Measurements from ENCODE around the gene AGAP2.
A peak's percentile ranks its signal among the peaks of the same experiment; 100 is the strongest.

Gene AGAP2

GRCh38 chr12:57769594-57769993, 31.1 kb upstream of the AGAP2 start:
- no peak for FAIRE-seq
- no peak for DNase-seq (ENCODE audit: extremely low spot score, insufficient read length, low read depth)

DNA sequence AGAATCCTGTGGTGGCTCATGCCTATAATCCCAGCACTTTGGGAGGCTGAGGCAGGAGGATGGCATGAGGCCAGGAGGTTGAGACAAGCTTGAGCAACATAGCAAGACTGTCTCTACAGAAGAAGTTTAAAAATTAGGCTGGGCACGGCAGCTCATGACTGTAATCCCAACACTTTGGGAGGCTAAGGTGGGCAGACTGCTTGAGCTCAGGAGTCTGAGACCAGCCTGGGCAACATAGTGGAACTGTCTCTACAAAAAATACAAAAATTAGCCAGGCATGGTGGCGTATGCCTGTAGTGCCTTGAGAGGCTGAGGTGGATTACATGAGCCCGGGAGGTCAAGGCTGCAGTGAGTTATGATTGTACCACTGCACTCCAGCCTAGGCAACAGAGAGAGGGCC, 29.3 kb upstream of the AGAP2 start:
- no peak for FAIRE-seq
- no peak for DNase-seq (ENCODE audit: extremely low spot score, insufficient read length, low read depth)

DNA sequence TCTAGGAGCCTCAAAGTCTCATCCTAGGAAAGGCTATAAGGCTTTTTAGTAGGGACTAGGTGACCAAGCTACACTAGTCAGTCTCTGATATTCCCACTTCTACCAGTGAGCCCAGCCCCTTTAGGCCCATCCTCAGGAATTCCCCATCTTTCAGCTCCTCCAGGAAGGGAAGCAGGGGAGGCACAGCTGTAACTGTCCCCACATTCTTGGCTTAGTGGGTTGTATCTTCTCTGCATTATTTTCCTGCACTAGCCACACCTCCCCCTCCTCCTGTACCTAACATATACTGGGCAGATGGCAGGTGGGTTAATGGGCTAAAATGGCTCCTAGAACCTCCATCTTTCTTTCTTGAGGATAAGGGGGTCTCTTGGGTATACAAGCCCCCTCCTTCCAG, 28.8 kb upstream of the AGAP2 start:
- DNase-seq (ENCODE audit: extremely low spot score, insufficient read length, low read depth) (no peak), FAIRE-seq (no peak)

DNA sequence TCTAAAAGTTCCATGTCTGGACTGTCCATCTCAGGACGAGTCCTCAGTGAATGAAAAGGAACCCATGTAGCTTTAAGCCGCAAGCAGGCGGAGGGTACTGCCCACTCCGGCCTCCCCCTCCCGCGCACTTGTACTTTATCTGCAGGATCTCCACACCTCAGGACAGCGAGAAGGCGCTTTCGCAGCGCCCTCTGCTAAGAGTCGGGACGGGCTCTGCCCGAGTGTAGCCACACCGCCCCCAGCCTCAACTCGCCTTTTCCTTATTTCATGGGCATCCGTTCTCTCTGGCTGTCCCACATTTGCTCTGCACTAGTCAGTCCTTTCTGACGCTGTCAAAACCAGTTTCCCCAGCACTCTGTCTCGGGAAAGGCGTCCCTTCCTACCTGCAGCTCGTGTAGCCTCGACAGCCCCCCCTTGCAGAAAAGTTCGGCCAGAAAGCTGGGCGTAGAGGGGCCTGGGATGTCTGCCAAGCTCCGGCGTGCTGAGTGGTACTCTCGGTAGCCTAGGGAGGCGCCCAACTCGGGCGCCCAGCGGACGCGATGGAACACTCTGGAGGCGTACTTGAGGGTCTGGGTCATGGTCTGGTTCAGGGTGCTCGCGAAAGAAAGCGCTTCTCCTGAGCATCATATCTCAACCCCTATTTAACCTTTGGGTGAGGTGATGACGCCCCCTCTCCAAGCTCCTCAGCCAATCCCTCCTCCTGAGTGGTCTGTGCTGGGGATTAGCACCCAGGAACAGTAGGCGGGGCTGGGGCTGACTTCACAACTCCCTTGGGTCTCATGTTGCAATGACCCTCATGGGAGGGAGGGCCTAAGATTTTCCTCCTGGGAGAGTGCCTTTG, 28.1 kb upstream of the AGAP2 start, which contains the start of gene CYP27B1:
CYP27B1 (minus strand) TSS at position 615 of the 841 bp plus-strand sequence; CDS start at position 578, 37 bp downstream.
- DNase-seq (ENCODE audit: extremely low spot score, insufficient read length, low read depth) (no peak), FAIRE-seq (no peak)

- no peak for DNase-seq (ENCODE audit: extremely low spot score, insufficient read length, low read depth)
- FAIRE-seq: no peak
Observed at GRCh38 chr12:57765698-57766463, 27.3 kb upstream of the AGAP2 start.

DNA sequence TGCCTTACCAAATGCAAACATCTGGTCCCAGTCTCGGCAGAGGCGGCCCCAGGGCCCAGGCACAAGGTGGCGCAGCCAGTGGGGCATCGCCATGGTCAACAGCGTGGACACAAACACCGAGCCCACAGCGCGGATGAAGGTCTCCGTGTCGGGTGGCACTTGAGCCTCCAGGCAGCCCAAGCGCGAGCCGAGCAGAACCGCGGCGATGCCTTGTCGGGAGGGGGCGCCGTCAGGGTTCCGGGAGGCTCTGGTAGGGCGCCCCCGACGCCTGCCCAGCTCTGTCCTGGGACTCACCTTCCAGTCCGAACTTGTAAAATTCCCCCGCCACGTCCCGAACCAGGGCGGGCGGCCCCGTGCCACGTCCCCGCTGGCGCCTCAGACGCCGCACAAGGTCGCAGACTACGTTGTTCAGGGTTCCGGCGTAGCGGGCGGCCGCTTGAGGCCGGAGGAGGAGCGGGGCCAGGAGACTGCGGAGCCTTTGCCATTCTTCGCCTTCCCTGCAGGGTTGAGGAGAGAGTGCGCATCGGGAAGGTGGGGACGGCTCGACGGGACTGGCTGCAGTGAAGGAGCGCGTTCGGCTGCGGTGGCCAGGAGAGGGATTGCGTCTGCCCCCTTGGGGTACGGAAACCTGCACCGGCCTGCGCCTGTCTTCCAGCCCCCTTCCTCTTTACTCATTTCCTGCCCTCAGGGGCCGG, 26.6 kb upstream of the AGAP2 start:
- DNase-seq (ENCODE audit: extremely low spot score, insufficient read length, low read depth) (no peak), FAIRE-seq (no peak)

- no peak for FAIRE-seq
- DNase-seq (ENCODE audit: extremely low spot score, insufficient read length, low read depth): no peak
Observed at GRCh38 chr12:57764662-57765002, 26.1 kb upstream of the AGAP2 start.

DNA sequence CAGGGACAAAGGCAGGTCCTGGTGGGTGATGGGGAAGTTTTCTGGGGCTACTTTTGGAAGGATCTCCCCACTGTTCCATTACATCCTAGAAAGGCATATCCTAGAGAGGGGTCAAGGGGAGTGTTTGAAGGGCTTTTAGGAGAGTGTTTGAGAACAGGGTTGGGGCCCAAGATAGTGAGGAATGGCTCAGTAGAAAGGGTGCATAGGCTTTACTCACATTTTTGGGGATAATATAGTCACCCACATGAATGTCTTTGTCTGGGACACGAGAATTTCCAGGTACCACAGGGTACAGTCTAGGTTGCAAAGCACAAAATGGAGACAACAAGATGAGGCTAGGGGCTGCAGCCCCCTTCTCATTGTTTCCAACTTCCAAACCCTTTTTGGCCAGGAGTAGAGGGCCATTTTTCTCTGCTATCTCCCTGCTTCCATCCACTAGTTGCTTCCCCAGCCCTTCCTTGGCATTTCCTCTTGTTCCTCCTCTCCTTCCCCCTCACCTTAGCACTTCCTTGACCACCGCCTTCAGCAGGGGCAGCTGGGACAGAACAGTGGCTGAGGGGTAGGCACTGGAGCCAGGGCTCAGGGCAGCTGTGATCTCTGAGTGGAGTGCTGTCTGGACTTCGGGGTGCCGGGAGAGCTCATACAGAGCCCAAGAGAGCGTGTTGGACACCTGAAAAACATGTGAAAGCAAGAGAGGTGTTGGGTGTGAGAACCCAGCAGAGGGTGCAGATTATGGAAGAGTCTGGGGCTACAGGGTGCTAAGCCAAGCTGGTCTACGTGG, 25.5 kb upstream of the AGAP2 start:
- DNase-seq (ENCODE audit: extremely low spot score, insufficient read length, low read depth) (no peak), FAIRE-seq (no peak)

GRCh38 chr12:57762463-57762862, 23.9 kb upstream of the AGAP2 start:
- no peak for DNase-seq (ENCODE audit: extremely low spot score, insufficient read length, low read depth)
- no peak for FAIRE-seq

- no peak for FAIRE-seq
- no peak for DNase-seq (ENCODE audit: extremely low spot score, insufficient read length, low read depth)
Observed at GRCh38 chr12:57761391-57761998, 23.0 kb upstream of the AGAP2 start.

- DNase-seq (ENCODE audit: extremely low spot score, insufficient read length, low read depth) (no peak), FAIRE-seq (no peak)
Observed at GRCh38 chr12:57760347-57760982, 21.9 kb upstream of the AGAP2 start.

GRCh38 chr12:57759360-57759980, 20.9 kb upstream of the AGAP2 start:
- FAIRE-seq (peak; percentile 45), DNase-seq (ENCODE audit: extremely low spot score, insufficient read length, low read depth) (no peak)

GRCh38 chr12:57758552-57759359, 20.2 kb upstream of the AGAP2 start:
- DNase-seq (ENCODE audit: extremely low spot score, insufficient read length, low read depth) (no peak), FAIRE-seq (no peak)

DNA sequence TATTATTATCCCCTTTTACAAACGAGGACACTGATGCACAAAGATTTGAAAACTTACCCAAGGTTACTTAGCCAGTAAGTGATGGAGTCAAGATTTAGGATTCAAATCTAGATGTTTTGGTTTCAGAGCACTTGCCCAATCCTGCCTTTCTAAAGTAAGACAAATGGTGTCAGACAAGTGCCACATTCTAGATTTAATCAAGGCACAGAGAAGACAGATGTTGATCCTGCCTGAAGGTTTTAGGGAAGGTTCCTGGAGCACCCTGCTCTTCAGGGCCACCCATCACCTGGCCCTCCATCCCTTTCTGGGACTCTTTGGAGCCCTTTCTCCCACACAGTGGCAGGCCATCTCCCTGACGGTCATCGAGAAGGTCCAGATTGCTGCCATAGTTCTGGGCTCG, 19.2 kb upstream of the AGAP2 start:
- FAIRE-seq (no peak), DNase-seq (ENCODE audit: extremely low spot score, insufficient read length, low read depth) (no peak)

DNA sequence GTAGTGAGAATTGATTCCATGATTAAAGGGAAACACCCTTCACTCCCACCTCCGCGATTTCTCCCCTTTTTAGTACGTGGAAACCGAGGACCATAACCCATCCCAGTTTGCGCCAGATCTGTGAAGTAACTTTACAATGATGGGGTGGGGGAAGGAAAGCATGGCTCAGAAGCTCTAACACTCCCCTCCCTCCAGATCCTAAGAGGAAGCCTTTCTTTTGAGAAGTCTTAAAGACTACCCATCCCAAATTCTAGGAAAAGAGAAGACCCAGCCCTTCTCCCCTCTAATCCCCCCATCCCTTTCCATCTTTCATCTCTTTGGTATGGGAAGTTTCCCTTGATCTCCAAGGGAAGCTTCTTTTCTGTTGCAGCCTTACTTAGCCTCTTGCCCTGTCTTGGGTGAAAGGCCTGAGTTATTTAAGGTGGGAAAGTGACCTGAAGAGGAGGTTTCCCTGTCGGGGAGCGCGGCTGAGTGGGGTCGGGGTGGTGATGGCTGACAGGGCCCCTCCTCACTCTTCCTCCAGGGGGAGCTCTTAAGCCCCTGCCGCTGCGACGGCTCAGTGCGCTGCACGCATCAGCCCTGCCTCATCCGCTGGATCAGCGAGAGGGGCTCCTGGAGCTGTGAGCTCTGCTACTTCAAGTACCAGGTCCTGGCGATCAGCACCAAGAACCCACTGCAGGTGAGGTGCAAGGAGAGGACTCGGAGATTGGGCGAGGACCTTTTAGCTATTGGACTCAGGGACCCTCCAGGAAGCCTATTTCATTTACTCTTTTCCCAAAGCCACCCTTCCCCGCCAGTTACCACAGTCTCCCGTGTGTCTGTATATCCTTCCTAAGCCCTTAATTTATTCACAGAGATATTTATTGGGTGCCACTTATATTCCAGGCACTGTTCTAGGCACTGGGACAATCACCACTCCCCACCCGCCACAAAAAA, 18.1 kb upstream of the AGAP2 start:
- FAIRE-seq: peak; percentile 66
- DNase-seq (ENCODE audit: extremely low spot score, insufficient read length, low read depth): peak; percentile 54

DNA sequence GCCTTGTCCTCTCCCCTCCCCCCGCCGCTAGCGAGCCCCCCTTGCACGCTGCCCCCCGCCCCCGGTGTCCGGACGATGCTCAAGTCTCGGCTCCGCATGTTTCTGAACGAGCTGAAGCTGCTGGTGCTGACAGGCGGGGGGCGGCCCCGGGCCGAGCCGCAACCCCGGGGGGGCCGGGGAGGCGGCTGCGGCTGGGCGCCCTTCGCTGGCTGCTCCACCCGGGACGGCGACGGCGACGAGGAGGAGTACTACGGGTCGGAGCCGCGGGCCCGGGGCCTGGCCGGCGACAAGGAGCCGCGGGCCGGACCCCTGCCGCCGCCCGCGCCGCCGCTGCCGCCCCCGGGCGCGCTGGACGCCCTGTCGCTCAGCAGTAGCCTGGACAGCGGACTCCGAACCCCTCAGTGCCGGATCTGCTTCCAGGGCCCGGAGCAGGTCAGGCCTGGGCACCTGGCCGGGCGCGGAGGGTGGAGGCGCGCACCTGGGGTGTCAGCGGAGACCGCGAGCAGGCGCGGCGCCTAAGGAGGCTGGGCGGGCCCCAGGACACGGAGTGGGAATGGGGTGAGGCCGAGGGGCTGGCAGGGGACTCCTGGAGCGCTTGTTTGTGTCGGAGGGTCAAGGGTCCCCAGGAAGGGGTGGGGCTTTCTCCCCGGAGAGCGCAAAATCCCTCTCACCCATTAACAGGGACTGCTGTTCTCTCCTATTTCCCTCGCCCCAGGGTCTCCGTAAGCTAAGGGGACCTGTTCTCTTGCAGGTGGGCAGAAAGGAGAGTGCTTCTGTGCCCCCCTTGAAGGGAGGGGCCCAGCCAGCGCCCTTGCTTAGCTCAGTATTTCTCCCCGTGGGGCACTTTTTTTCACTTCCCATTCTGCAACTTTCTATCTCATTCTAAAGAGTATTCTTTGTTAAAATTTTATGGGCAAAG, 17.2 kb upstream of the AGAP2 start:
- FAIRE-seq (peak; percentile 18), DNase-seq (ENCODE audit: extremely low spot score, insufficient read length, low read depth) (no peak)

Data from GM18507 (cell line).